ENCODE measurements around the gene SLC18A3.

Gene SLC18A3

GRCh38 chr10:49610114-49610457 is at the start of gene SLC18A3:
TSS of gene SLC18A3 (plus strand) at chr10:49610310. CDS start at chr10:49610741, 431 bp downstream.
- TF ChIP-seq CREB1 (IDR thresholded peaks at IDR 0.05; ENCODE audit: low read depth) (no peak), REST (IDR thresholded peaks at IDR 0.05; ENCODE audit: low read depth) (no peak), USF1 (IDR thresholded peaks at IDR 0.05) (no peak), MAX (IDR thresholded peaks at IDR 0.05) (no peak), FOXM1 (IDR thresholded peaks at IDR 0.05; ENCODE audit: borderline replicate concordance, low read depth) (no peak), RAD21 (IDR thresholded peaks at IDR 0.05; ENCODE audit: low read depth) (no peak), NFIC (IDR thresholded peaks at IDR 0.05) (no peak), TCF12 (IDR thresholded peaks at IDR 0.05; ENCODE audit: low read depth) (no peak), TEAD4 (IDR thresholded peaks at IDR 0.05) (no peak), YY1 (IDR thresholded peaks at IDR 0.05; ENCODE audit: low read depth) (no peak), ZBTB7A (IDR thresholded peaks at IDR 0.05; ENCODE audit: low read depth) (no peak), TAF1 (IDR thresholded peaks at IDR 0.05; ENCODE audit: low read depth) (no peak), EP300 (IDR thresholded peaks at IDR 0.05; ENCODE audit: borderline replicate concordance) (no peak), EGR1 (IDR thresholded peaks at IDR 0.05) (no peak), CEBPB (IDR thresholded peaks at IDR 0.05) (no peak)

GRCh38 chr10:49560526-49560925 is 49.6 kb upstream of the SLC18A3 start:
- TF ChIP-seq REST (IDR thresholded peaks at IDR 0.05; ENCODE audit: low read depth) (no peak), USF1 (IDR thresholded peaks at IDR 0.05) (no peak), CREB1 (IDR thresholded peaks at IDR 0.05; ENCODE audit: low read depth) (no peak), NFIC (IDR thresholded peaks at IDR 0.05) (no peak), YY1 (IDR thresholded peaks at IDR 0.05; ENCODE audit: low read depth) (no peak), TAF1 (IDR thresholded peaks at IDR 0.05; ENCODE audit: low read depth) (no peak), TCF12 (IDR thresholded peaks at IDR 0.05; ENCODE audit: low read depth) (no peak), CEBPB (IDR thresholded peaks at IDR 0.05) (no peak), FOXM1 (IDR thresholded peaks at IDR 0.05; ENCODE audit: borderline replicate concordance, low read depth) (no peak), RAD21 (IDR thresholded peaks at IDR 0.05; ENCODE audit: low read depth) (no peak), ZBTB7A (IDR thresholded peaks at IDR 0.05; ENCODE audit: low read depth) (no peak)

GRCh38 chr10:49562893-49563292 is 47.2 kb upstream of the SLC18A3 start:
- no peak for TF ChIP-seq USF1 (IDR thresholded peaks at IDR 0.05)
- TF ChIP-seq FOXM1 (IDR thresholded peaks at IDR 0.05; ENCODE audit: borderline replicate concordance, low read depth) = no peak
- TF ChIP-seq RAD21 (IDR thresholded peaks at IDR 0.05; ENCODE audit: low read depth) = no peak
- TF ChIP-seq TAF1 (IDR thresholded peaks at IDR 0.05; ENCODE audit: low read depth) = no peak
- no peak for TF ChIP-seq REST (IDR thresholded peaks at IDR 0.05; ENCODE audit: low read depth)
- TF ChIP-seq EGR1 (IDR thresholded peaks at IDR 0.05) = no peak
- no peak for TF ChIP-seq ZBTB7A (IDR thresholded peaks at IDR 0.05; ENCODE audit: low read depth)
- TF ChIP-seq MAX (IDR thresholded peaks at IDR 0.05) = no peak

GRCh38 chr10:49564461-49565009 is 45.6 kb upstream of the SLC18A3 start:
- TF ChIP-seq YY1 (IDR thresholded peaks at IDR 0.05; ENCODE audit: low read depth) = no peak
- no peak for TF ChIP-seq CEBPB (IDR thresholded peaks at IDR 0.05)
- no peak for TF ChIP-seq USF1 (IDR thresholded peaks at IDR 0.05)
- TF ChIP-seq MAX (IDR thresholded peaks at IDR 0.05) = no peak
- TF ChIP-seq NFIC (IDR thresholded peaks at IDR 0.05) = no peak
- no peak for TF ChIP-seq REST (IDR thresholded peaks at IDR 0.05; ENCODE audit: low read depth)
- TF ChIP-seq RAD21 (IDR thresholded peaks at IDR 0.05; ENCODE audit: low read depth) = no peak
- TF ChIP-seq ZBTB7A (IDR thresholded peaks at IDR 0.05; ENCODE audit: low read depth) = no peak
- no peak for TF ChIP-seq EP300 (IDR thresholded peaks at IDR 0.05; ENCODE audit: borderline replicate concordance)
- no peak for TF ChIP-seq TAF1 (IDR thresholded peaks at IDR 0.05; ENCODE audit: low read depth)
- no peak for TF ChIP-seq FOXM1 (IDR thresholded peaks at IDR 0.05; ENCODE audit: borderline replicate concordance, low read depth)
- no peak for TF ChIP-seq EGR1 (IDR thresholded peaks at IDR 0.05)
- TF ChIP-seq TCF12 (IDR thresholded peaks at IDR 0.05; ENCODE audit: low read depth) = no peak
- no peak for TF ChIP-seq CREB1 (IDR thresholded peaks at IDR 0.05; ENCODE audit: low read depth)
